Measurements from ENCODE around the gene SSPN. TPM values are rescaled to one million over a fixed set of nuclear protein-coding genes. Genes with fewer than 3 reads are reported as not detected.

The SSPN gene
- polyA plus RNA-seq, 4 donors, result 0.67 to 4.7 (median 1.7) TPM

GRCh38 chr12:26192142-26192541 is 3.2 kb upstream of the SSPN start:
- no peak for FAIRE-seq
- Histone ChIP-seq H3K27ac (ENCODE audit: low read depth in 1 of 3, low read length in 2 of 3) (no peak overlapping the region), H3K36me3 (ENCODE audit: control insufficient read depth in 3 of 3, insufficient read depth in 2 of 3, low read depth in 1 of 3, low read length in 3 of 3) (no peaks in the 10 kb centered on the region), H3K4me3 (ENCODE audit: low read depth in 1 of 3, low read length in 3 of 3) (no peak overlapping the region), H3K9me3 (ENCODE audit: control insufficient read depth in 2 of 2, insufficient read depth in 1 of 2, low read depth in 1 of 2, low read length in 1 of 2) (peaks cover 0 to 4% of the 10 kb centered on the region in 2 donors), H3K27me3 (ENCODE audit: control insufficient read depth in 3 of 3, insufficient read depth in 3 of 3, low read length in 3 of 3) (no peaks in the 10 kb centered on the region), H3K4me1 (ENCODE audit: control insufficient read depth in 3 of 3, insufficient read depth in 2 of 3, low read depth in 1 of 3, low read length in 2 of 3) (peaks cover 0 to 4% (median 2%) of the 10 kb centered on the region in 3 donors)
- 76 to 89% (median 76%) methylated on average over 3 of the region's 3 CpGs for WGBS, 3 donors
- DNase-seq, result no peak

- FAIRE-seq (no peak), DNase-seq (no peak)
- H3K27me3 ChIP-seq (ENCODE audit: control insufficient read depth in 3 of 3, insufficient read depth in 3 of 3, low read length in 3 of 3), result no peaks in the 10 kb centered on the region
- peaks cover 0 to 4% of the 10 kb centered on the region in 2 donors for H3K9me3 ChIP-seq (ENCODE audit: control insufficient read depth in 2 of 2, insufficient read depth in 1 of 2, low read depth in 1 of 2, low read length in 1 of 2)
- H3K27ac ChIP-seq (ENCODE audit: low read depth in 1 of 3, low read length in 2 of 3), result no peak overlapping the region
- H3K4me3 ChIP-seq (ENCODE audit: low read depth in 1 of 3, low read length in 3 of 3), result no peak overlapping the region
- whole genome bisulfite sequencing, 3 donors, result 92 to 96% (median 96%) methylated on average over 1 of the region's 1 CpG
- no peaks in the 10 kb centered on the region for H3K36me3 ChIP-seq (ENCODE audit: control insufficient read depth in 3 of 3, insufficient read depth in 2 of 3, low read depth in 1 of 3, low read length in 3 of 3)
- peaks cover 0 to 4% (median 3%) of the 10 kb centered on the region in 3 donors for H3K4me1 ChIP-seq (ENCODE audit: control insufficient read depth in 3 of 3, insufficient read depth in 2 of 3, low read depth in 1 of 3, low read length in 2 of 3)
These were observed 1.8 kb upstream of the SSPN start for GRCh38 chr12:26193539-26193938.

- FAIRE-seq (no peak), DNase-seq (peak; percentile 56 to 83)
- H3K27me3 ChIP-seq (ENCODE audit: control insufficient read depth in 3 of 3, insufficient read depth in 3 of 3, low read length in 3 of 3), result no peaks in the 10 kb centered on the region
- no peaks in the 10 kb centered on the region for H3K9me3 ChIP-seq (ENCODE audit: control insufficient read depth in 2 of 2, insufficient read depth in 1 of 2, low read depth in 1 of 2, low read length in 1 of 2)
- peak overlapping the region in 2 of 3 donors; percentile 35 to 64 for H3K27ac ChIP-seq (ENCODE audit: low read depth in 1 of 3, low read length in 2 of 3)
- WGBS, 3 donors, result 0 to 1% (median 0%) methylated on average over 35 to 45 of the region's 45 CpGs
- H3K4me1 ChIP-seq (ENCODE audit: control insufficient read depth in 3 of 3, insufficient read depth in 2 of 3, low read depth in 1 of 3, low read length in 2 of 3), result peaks cover 0 to 6% (median 4%) of the 10 kb centered on the region in 3 donors
- H3K36me3 ChIP-seq (ENCODE audit: control insufficient read depth in 3 of 3, insufficient read depth in 2 of 3, low read depth in 1 of 3, low read length in 3 of 3), result no peaks in the 10 kb centered on the region
- H3K4me3 ChIP-seq (ENCODE audit: low read depth in 1 of 3, low read length in 3 of 3), result peak overlapping the region; percentile 39 to 62 (median 47)
These were observed 458 bp downstream of the SSPN start for GRCh38 chr12:26195641-26196420.

GRCh38 chr12:26196421-26196716 is 996 bp downstream of the SSPN start:
- Histone ChIP-seq H3K27me3 (ENCODE audit: control insufficient read depth in 3 of 3, insufficient read depth in 3 of 3, low read length in 3 of 3) (no peaks in the 10 kb centered on the region), H3K27ac (ENCODE audit: low read depth in 1 of 3, low read length in 2 of 3) (peak overlapping the region in 2 of 3 donors; percentile 35 to 64)
- 66 to 82% (median 74%) methylated on average over 5 of the region's 5 CpGs for WGBS, 3 donors

GRCh38 chr12:26197832-26198231 is 2.5 kb downstream of the SSPN start:
- Histone ChIP-seq H3K4me1 (ENCODE audit: control insufficient read depth in 3 of 3, insufficient read depth in 2 of 3, low read depth in 1 of 3, low read length in 2 of 3) (peaks cover 0 to 6% (median 4%) of the 10 kb centered on the region in 3 donors), H3K36me3 (ENCODE audit: control insufficient read depth in 3 of 3, insufficient read depth in 2 of 3, low read depth in 1 of 3, low read length in 3 of 3) (no peaks in the 10 kb centered on the region), H3K4me3 (ENCODE audit: low read depth in 1 of 3, low read length in 3 of 3) (no peak overlapping the region), H3K27ac (ENCODE audit: low read depth in 1 of 3, low read length in 2 of 3) (no peak overlapping the region), H3K27me3 (ENCODE audit: control insufficient read depth in 3 of 3, insufficient read depth in 3 of 3, low read length in 3 of 3) (no peaks in the 10 kb centered on the region), H3K9me3 (ENCODE audit: control insufficient read depth in 2 of 2, insufficient read depth in 1 of 2, low read depth in 1 of 2, low read length in 1 of 2) (no peaks in the 10 kb centered on the region)
- peak; percentile 39 to 70 for DNase-seq
- 0 to 67% (median 33%) methylated on average over 3 of the region's 3 CpGs for WGBS, 3 donors
- FAIRE-seq, result no peak

More at GRCh38 chr12:26196421-26196716, 996 bp downstream of the SSPN start:
- Histone ChIP-seq H3K4me3 (ENCODE audit: low read depth in 1 of 3, low read length in 3 of 3) (peak overlapping the region in 1 of 3 donors; percentile 62), H3K4me1 (ENCODE audit: control insufficient read depth in 3 of 3, insufficient read depth in 2 of 3, low read depth in 1 of 3, low read length in 2 of 3) (peaks cover 0 to 6% (median 4%) of the 10 kb centered on the region in 3 donors), H3K36me3 (ENCODE audit: control insufficient read depth in 3 of 3, insufficient read depth in 2 of 3, low read depth in 1 of 3, low read length in 3 of 3) (no peaks in the 10 kb centered on the region), H3K9me3 (ENCODE audit: control insufficient read depth in 2 of 2, insufficient read depth in 1 of 2, low read depth in 1 of 2, low read length in 1 of 2) (no peaks in the 10 kb centered on the region)
- no peak for FAIRE-seq
- DNase-seq, result no peak

GRCh38 chr12:26198742-26199141 is 3.4 kb downstream of the SSPN start:
- FAIRE-seq, result no peak
- H3K9me3 ChIP-seq (ENCODE audit: control insufficient read depth in 2 of 2, insufficient read depth in 1 of 2, low read depth in 1 of 2, low read length in 1 of 2), result no peaks in the 10 kb centered on the region
- H3K27ac ChIP-seq (ENCODE audit: low read depth in 1 of 3, low read length in 2 of 3), result no peak overlapping the region
- WGBS, 3 donors, result 69 to 75% (median 74%) methylated on average over 4 of the region's 4 CpGs
- no peaks in the 10 kb centered on the region for H3K27me3 ChIP-seq (ENCODE audit: control insufficient read depth in 3 of 3, insufficient read depth in 3 of 3, low read length in 3 of 3)
- H3K36me3 ChIP-seq (ENCODE audit: control insufficient read depth in 3 of 3, insufficient read depth in 2 of 3, low read depth in 1 of 3, low read length in 3 of 3), result no peaks in the 10 kb centered on the region
- peak in 1 of 2 donors; percentile 26 for DNase-seq
- peaks cover 0 to 6% (median 4%) of the 10 kb centered on the region in 3 donors for H3K4me1 ChIP-seq (ENCODE audit: control insufficient read depth in 3 of 3, insufficient read depth in 2 of 3, low read depth in 1 of 3, low read length in 2 of 3)
- H3K4me3 ChIP-seq (ENCODE audit: low read depth in 1 of 3, low read length in 3 of 3), result no peak overlapping the region

GRCh38 chr12:26203167-26203780 is 7.9 kb downstream of the SSPN start:
- Histone ChIP-seq H3K27me3 (ENCODE audit: control insufficient read depth in 3 of 3, insufficient read depth in 3 of 3, low read length in 3 of 3) (no peaks in the 10 kb centered on the region), H3K4me3 (ENCODE audit: low read depth in 1 of 3, low read length in 3 of 3) (no peak overlapping the region), H3K4me1 (ENCODE audit: control insufficient read depth in 3 of 3, insufficient read depth in 2 of 3, low read depth in 1 of 3, low read length in 2 of 3) (peaks cover 0 to 9% (median 4%) of the 10 kb centered on the region in 3 donors), H3K9me3 (ENCODE audit: control insufficient read depth in 2 of 2, insufficient read depth in 1 of 2, low read depth in 1 of 2, low read length in 1 of 2) (no peaks in the 10 kb centered on the region), H3K27ac (ENCODE audit: low read depth in 1 of 3, low read length in 2 of 3) (no peak overlapping the region), H3K36me3 (ENCODE audit: control insufficient read depth in 3 of 3, insufficient read depth in 2 of 3, low read depth in 1 of 3, low read length in 3 of 3) (no peaks in the 10 kb centered on the region)
- FAIRE-seq (no peak), DNase-seq (no peak)
- 85 to 89% (median 86%) methylated on average over 4 of the region's 4 CpGs for WGBS, 3 donors

- Histone ChIP-seq H3K4me1 (ENCODE audit: control insufficient read depth in 3 of 3, insufficient read depth in 2 of 3, low read depth in 1 of 3, low read length in 2 of 3) (peaks cover 0 to 5% (median 4%) of the 10 kb centered on the region in 3 donors), H3K27me3 (ENCODE audit: control insufficient read depth in 3 of 3, insufficient read depth in 3 of 3, low read length in 3 of 3) (no peaks in the 10 kb centered on the region), H3K36me3 (ENCODE audit: control insufficient read depth in 3 of 3, insufficient read depth in 2 of 3, low read depth in 1 of 3, low read length in 3 of 3) (no peaks in the 10 kb centered on the region), H3K4me3 (ENCODE audit: low read depth in 1 of 3, low read length in 3 of 3) (no peak overlapping the region), H3K27ac (ENCODE audit: low read depth in 1 of 3, low read length in 2 of 3) (no peak overlapping the region), H3K9me3 (ENCODE audit: control insufficient read depth in 2 of 2, insufficient read depth in 1 of 2, low read depth in 1 of 2, low read length in 1 of 2) (no peaks in the 10 kb centered on the region)
- DNase-seq (no peak), FAIRE-seq (no peak)
- 33 to 50% (median 36%) methylated on average over 9 of the region's 9 CpGs for WGBS, 3 donors
These were observed 9.4 kb downstream of the SSPN start for GRCh38 chr12:26204612-26205289.
